ENCODE results near the gene C15orf40.

Gene C15orf40

DNA sequence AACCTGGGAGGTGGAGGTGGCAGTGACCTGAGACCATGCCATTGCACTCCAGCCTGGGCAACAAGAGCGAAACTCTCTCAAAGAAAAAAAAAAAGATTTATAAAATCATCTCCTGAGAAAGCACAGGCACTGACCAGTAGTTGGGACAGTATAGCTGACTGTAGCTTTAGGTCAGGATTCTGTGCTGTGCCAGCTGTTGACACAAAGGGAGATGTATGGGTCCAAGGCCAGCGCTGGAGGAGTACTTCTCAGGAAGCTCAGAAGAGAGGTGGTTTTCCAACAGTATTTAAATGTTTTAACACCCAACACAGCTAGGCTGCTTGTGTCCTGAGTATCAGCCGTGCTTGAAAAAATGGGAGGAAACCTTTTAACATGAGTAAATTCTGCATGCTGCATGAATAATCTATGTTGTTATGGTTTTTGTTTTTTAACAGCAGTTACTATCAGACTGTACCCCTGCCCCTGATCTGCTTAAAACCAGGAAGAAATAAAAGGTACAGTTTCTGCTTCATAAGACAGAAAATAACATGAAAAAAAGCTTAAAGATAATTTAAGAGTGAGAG, 18.9 kb downstream of the C15orf40 start:
- DNase-seq, result no peak

DNA sequence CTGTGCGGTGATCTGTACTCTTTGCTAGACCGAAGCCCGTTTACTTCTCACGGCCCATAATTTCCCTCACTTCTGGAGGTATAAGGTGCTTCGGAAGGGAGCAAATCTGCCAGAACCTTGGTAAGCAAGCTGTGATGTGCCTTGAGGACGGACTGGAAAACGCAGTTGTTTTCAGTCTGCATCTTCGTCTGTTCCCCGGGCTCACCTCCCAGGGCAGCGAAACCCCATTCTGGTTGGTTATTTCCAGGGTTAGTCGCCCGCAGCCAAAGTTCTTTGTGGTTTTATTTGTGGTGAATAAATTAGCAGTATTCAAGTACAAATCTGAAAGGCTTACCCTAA, 25.0 kb downstream of the C15orf40 start:
- DNase-seq, result peak in 1 of 2 donors; percentile 26

DNA sequence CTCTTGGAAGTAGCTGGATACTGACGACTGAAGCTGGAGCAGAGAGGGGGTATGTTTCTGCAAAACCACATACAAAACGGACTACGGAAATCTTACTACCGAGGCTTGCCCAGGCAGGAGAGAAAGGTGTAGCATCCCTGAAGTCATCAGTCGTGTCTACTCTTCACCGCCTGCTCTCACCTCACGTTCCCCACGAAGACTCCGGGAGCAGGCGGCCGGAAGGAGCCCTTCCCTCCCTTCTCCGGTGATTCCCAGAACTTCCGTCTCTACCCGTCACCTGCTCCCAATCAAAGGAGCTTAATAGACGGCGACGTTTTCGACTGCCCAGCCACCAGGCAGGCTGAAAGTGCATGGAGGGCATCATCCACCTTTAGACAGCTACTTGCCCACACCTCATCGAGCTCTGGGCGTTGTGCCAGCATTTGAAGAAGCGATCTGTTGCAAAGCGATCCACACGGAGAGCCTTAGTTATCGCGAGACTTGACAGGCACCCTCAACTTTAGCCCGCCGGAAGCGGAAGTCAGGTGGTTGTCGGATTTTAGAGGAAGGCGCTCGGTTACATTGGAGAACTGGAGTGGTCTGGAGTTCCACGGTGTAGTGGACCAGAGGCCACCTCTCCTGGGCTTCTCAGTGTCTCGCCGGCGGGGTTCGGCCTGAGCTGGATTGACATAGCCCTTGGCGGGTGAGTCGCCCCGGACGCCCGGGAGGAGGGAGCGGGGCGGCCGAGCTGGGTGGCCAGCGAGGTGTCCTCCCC, 25.6 kb downstream of the C15orf40 start, which contains the start of gene RAMAC:
TSS of gene RAMAC (plus strand) at position 523 of the 754 bp plus-strand sequence. CDS start 2,809 bp downstream, outside the sequence.
- peak; percentile 75 to 94 for DNase-seq

DNA sequence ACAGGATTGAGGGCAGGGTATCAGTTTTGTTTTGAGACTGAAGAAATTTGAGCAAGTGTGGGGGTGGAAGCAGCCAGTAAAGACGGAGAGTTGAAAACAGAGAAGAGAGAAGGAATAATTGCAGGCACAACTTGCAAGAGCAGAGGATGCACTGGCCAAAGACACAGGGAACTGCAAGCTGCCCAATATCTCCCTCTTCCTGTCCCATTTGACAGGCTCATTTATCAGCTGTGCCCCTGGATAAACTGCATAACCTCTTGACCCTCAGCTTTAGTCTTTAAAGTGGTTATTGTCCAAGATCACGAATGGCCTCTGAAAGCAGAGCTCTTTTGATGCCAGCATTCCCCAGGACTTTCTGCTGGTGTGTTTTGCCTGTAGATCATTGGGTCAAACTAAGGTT, 30.5 kb downstream of the C15orf40 start:
- no peak for DNase-seq

- no peak for DNase-seq
These were observed 31.7 kb downstream of the C15orf40 start for GRCh38 chr15:82979726-82980125.

DNA sequence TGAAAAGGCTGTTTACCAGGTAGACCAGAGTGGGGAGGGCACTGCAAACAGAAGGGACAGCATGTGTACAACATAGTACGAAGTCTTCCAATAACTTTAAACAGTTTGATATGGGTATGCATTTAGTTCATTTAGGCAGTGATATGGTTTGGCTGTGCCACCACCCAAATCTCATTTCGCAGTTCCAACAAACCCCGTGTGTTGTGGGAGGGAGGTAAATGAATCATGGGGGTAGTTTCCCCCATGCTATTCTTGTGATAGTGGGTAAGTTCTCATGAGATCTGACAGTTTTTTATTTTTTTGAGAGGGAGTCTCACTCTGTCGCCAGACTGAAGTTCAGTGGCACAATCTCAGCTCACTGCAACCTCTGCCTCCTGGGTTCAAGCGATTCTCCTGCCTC, 33.0 kb downstream of the C15orf40 start:
- DNase-seq, result no peak

- no peak for DNase-seq
These were observed 34.4 kb downstream of the C15orf40 start for GRCh38 chr15:82977076-82977475.

DNA sequence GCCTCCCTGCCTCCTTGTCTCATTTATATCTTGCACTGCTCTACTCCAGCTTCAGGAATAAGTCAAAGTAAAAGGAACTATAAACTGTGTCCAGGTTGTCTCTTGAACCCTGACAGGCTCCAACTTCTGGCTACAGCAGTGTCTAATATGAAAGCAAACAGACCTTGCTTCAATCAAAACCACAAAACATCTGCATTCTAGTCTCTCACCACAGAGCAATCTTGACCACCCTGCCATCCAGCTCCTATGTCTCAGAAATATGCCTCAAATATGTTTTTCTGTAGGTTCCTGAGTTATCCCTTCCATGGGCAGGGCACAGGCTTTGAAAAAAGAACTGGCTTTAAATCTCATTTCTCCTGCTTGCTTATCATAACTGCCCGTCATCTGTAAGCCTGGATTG, 38.4 kb downstream of the C15orf40 start:
- no peak for DNase-seq

DNA sequence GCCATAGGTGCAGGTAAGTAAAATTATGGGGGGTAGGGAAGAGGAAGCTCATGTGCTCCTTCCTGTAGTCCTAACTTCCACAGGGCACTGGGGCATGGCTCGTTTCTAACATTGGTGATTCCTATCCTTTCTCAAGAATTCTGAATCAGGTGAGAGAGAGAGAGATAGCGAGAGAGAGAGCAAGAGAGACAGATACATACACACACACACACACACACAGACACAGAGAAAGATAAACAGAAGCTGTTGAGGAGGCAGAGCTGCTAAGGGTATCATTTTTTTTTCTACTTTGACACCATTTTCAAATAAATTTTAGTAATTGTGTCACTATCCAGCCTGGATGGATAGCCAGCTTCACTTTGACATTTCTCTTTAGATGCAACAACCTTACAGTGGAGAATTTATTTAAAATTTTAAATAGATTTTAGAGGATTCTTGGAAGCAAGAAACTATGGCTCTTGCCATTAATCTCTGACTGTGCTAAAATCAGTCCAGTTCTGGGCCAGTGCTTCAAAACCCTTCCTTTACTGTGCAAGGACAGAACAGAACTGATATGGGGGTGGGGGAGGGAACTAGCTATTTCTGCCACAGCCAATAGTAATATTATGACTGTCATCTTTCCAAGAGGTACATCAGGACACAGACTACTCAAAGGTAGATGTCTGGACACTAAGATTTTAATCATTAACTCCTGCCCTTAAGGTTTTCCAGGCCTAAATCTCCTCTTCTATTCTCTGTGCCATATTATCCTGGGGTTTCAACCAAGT, 40.0 kb downstream of the C15orf40 start:
- no peak for DNase-seq

DNA sequence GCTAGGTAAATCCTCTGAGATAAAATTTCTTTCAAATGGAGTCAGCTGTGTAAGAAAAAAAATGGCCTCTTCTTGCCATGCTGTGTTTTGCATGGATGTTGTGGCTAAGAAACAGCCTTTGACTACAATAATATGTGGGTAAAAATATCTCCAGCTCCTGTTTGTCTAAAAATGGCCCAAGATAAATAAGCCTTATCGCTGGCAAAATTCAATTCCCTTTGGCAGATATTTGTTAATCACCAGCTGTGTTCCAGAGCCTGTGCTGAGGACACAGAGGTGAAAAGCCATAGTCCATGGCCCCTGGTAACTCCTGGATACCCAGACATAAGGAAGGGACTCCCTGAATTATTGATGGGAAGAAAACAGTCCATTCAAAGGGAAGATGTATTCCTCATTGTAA, 40.7 kb downstream of the C15orf40 start:
- no peak for DNase-seq

DNA sequence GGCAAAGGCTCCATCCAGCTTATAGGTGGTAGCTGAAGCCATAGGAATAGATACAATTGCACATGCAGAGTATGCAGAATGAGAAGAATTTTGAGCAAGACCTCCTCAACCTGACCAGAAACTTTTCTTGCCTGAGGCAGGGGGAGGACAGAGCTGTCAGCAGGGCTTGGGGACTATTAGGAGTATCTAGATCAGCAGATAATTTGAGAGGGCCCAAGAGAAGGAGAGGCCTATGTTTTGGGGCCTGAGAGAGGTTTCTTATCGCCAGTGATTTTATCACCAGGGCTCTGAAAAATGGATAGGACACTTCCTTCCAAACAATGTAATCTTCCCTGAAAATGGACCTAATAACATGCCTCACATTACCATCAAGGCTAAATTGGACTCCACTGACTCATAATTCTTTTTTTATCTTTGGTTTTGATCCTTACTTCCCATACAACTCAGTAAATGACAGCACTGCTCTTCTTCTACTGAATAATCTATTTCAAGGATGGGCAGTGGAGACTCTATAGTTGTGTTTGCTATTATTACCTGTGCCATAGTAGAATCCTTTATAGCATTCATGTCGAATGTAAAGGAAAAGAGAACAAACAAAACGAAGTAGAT, 41.3 kb downstream of the C15orf40 start:
- DNase-seq, result no peak

DNA sequence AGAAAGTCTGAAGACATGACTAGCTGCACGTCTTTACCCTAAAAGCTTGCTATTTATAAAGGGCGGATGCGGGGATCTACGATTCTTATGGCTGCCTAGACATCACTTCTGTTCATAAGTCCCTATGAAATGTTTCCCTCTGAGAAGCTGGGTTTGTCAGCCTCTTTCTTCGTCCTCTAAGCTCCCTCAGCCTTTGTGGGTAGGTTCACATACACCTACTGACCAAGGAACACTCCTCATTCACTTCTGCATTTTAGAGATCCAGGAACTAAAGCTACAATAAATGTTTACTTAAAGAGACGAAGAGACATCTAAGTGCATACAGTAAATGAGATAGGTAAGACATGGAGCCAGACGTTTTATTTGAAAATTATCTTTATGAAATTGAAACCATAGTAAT, 42.1 kb downstream of the C15orf40 start:
- DNase-seq, result no peak

DNA sequence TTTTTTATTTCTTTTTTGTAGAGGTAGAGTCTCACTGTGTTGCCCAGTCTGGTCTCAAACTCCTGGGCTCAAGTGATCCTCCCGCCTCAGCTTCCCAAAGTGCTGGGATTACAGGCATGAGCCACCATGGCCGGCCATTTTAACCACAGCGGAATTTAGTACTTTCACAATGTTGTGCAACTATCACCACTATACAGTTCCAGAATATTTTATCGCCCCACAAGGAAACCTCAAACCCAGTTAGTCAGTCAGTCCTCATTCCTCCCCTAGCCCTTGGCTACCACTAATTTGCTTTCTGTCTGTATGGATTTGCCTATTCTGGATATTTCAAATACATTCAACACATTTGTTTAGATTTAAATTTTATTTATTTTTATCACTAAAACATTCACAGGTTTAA, 43.4 kb downstream of the C15orf40 start:
- no peak for DNase-seq

- no peak for DNase-seq
These were observed 44.8 kb downstream of the C15orf40 start for GRCh38 chr15:82966671-82967071.

DNA sequence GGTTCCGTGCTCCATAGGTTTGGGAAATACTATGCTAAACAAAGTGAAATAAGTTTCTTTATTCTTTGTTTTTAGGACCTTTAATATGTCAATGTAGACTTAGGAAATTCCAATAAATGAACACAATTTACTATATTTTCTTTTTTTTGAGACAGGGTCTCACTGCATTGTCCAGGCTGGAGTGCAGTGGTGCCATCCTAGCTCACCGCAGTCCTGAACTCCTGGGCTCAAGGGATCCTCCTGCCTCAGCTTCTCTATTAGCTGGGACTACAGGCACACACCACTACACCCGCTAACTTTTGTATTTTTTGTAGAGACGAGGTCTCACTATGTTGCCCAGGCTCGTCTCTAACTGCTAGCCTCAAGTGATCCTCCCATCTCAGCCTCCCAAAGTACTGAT, 46.5 kb downstream of the C15orf40 start:
- no peak for DNase-seq

DNA sequence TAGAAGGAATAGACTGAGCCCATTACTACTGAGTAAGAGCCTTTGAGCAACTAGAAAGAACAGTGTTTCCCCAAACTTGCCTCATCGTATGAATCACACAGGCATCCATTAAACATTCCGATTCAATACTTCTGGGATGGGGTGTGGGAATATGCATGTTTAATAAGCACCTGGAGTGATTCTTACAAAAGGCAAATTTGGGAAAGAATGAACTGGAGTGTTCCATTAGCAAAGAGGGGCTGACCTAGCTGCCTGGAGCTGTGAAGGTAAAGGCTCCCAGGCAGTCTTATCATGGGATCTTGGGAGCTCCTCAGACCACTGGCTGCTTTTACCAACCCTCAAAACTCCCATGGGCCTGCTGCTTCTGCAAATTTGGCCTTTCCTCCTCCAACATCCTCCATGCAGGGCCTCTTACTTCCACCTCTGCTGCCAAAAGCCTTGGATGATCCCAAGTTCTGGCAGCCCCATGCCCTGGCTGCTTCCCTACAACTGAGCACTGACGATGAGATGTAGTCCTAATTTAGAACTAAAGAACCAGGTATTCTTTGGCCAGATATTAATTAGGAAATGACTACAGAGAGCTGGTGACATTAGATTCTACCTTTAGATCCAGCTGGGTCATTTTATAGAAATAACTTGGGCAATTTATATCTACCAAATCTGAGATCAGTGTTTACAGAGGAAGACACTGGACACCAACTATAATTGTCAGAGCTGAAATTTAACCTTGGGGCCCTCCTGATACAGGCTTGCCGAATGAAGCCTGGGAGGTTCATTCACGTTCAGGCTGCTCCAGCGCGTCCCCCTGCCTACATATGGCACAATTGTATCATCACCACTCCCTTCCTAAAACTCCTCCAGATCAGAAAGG, 47.7 kb downstream of the C15orf40 start:
- no peak for DNase-seq

- no peak for DNase-seq
These were observed 50.7 kb downstream of the C15orf40 start for GRCh38 chr15:82960766-82961165.

DNA sequence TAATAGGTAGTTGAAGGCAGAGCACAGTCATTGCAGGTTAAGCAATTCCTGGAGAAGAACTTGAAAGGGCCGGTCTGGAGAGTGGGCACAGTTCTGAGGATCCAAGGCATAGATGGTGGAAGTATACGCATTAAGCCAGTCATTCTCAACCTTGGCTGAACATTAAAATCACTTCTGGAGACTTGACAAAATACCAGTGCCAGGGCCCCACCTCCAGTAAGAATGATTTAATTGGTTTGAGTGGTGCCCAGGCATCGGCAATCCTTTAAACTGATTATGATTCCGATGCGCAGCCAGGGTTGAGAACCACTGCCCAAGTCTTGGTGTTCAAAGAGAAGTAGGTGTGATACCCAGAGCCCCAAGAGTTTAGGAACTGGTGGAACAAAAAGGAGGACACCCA, 52.0 kb downstream of the C15orf40 start:
- no peak for DNase-seq

DNA sequence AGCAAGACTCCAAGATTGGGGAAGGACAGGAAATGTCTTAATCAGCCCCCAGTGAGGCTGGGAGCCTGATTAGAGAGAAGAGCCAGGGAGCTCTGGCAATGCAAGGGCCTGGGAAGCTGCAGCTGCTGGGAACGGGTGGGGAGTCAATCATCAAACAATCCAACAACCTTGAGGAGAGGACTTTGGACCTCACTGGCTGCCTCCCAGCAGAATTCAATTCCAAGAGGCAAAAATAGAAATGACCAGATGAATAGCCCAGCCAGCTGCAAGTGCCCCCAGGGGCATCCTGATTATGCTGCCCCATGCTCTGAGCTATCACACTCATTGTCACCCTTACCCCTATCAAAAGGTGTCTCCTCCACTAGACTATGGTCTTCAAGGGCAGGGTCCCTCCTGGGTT, 52.8 kb downstream of the C15orf40 start:
- DNase-seq, result no peak

DNA sequence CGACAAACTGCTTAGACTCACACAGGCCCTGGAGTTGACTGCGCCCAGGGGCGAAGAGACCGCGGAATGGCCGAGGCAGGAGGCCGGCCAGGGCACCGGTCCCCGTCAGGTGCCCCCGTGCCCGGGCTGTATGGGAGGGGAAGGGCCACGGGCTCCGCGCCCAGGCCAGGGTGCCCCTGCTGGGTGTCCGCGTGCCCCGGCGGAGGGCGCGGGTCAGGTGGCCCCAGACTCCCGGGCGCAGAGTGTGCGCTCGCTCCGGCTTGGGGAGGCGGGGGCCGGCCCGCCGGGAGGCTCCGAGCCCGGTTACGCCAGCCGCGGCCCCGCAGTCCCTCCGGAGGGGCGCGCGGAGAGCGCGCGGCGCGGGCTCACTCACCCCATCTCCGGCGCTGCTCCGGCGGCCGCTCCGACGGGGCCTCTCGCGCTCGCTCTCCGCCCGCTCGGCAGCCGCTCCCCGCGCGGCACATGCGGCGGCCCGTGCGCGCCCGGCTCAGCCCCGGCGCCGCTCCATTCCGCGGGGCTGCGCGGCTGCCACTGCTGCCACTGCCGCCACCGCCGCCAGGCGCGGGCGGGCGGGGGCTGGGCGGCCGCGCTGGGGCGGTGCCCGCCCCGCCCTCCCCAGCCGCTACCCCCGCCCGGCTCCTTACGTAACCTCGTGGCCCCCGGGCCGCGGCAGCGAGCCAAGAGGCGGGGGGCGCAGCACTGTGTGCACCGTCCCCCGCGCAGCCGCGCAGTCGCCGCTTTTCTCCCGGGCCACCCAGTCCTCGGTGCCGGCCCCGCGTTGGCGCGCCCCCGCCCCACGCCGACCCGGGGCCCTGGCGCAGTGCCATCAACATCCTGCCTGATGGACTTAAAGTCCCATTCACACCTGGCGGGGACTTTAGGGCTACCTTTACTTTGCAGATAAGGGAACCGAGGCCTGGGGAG, 59.0 kb downstream of the C15orf40 start, which contains the start of gene HOMER2:
TSS of gene HOMER2 (minus strand) at position 563 of the 924 bp plus-strand sequence. CDS start at position 378, 185 bp downstream.
- DNase-seq, result no peak

DNA sequence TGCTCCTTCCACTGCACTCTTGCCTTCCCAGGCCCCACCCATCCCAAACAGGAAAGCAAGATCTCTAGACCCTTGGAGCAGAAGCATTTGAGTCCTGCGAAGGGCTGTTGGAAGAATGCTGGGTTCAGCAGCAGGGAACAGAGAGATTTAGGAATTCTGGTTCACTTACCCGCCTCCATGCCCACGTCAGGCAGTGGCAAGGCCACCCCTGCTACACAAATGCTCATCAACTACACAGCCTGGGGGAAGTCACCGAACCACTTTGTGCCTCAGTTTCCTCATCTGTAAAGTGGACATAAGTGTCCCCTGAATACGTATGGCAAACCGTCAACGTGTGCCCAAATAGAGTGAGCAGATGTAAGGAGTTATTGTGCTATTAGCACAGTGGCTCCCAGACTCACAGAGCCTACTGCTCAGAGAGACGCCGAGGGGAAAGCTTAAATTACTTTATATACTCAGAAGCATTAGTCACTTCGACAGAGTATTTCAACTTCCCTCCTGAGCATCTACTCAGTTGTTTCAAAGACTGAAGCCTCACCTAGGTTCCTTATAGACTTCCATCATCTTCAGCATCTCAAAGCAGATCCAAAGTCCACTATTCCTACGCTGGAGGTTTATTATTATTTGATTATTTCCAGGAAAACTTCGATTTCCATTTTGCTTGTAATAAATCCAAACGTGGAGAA, 59.8 kb downstream of the C15orf40 start:
- no peak for DNase-seq
